Tibial artery (tissue), 4 donors: ENCODE results near the gene PRR7.

ENCODE experiments used
- DNase-seq, 2 donors: peaks; one replicate each; pipeline ENCODE4 v3.0.0-alpha.2; 2019
- H3K27ac ChIP-seq, 2 donors: fragments of 200-600 bp; sonication (generic) in 1 of 2; 1 replicate in 1 of 2; 2 replicates in 1 of 2; pipeline ENCODE4 v1.5.1; 2018 to 2019; ENCODE audit warnings: mild to moderate bottlenecking in 1 of 2
- H3K27me3 ChIP-seq, 2 donors: fragments of 200-600 bp; sonication (generic) in 1 of 2; one replicate each; pipeline versions ENCODE4 v1.5.1 to v1.6.0; 2016 to 2019
- H3K36me3 ChIP-seq, 3 donors: fragments of 200-600 bp; sonication (generic) in 2 of 3; one replicate each; pipeline ENCODE4 v1.5.1; 2016 to 2019; ENCODE audit warnings: mild to moderate bottlenecking in 2 of 3
- H3K4me1 ChIP-seq, 4 donors: fragments of 200-600 bp; sonication (generic) in 2 of 4; 1 replicate in 3 of 4; 2 replicates in 1 of 4; pipeline ENCODE4 v1.5.1; 2016 to 2019
- H3K4me3 ChIP-seq, 2 donors: fragments of 200-600 bp; sonication (generic) in 1 of 2; 1 replicate in 1 of 2; 2 replicates in 1 of 2; pipeline ENCODE4 v1.5.1; 2018 to 2019; ENCODE audit warnings: mild to moderate bottlenecking in 2 of 2
- H3K9me3 ChIP-seq, 3 donors: fragments of 200-600 bp; sonication (generic) in 1 of 3; one replicate each; pipeline ENCODE4 v1.5.1; 2016 to 2019
- intact Hi-C: fragments of 100-400 bp; cut with DNase I; formaldehyde crosslinking; loops from one replicate; pipeline ENCODE4 v1.15.0; 2023; ENCODE audit warnings: low total_unique reads
- TF ChIP-seq, protein P1 (sequence below), 2 experiments: fragments of 200-600 bp in 1 of 2; fragments of 450-650 bp in 1 of 2; IDR thresholded peaks; one replicate each; pipeline ENCODE4 v1.5.1; 2017 to 2019; ENCODE audit warnings: antibody characterized with exemption in 2 of 2, mild to moderate bottlenecking in 1 of 2, moderate library complexity in 1 of 2

The PRR7 gene

GRCh38 chr5:177489119-177489716 lies 42.6 kb downstream of the PRR7 start:
- DNase-seq, result no peak
- intact Hi-C loops, result no loop called here
- peak overlapping the region; percentile 92 to 100 for H3K27ac ChIP-seq
- H3K9me3 ChIP-seq, result no peaks in the 10 kb centered on the region
- peaks cover 66 to 84% (median 71%) of the 10 kb centered on the region in 3 donors for H3K36me3 ChIP-seq
- no peak overlapping the region for H3K4me3 ChIP-seq
- H3K27me3 ChIP-seq, result no peaks in the 10 kb centered on the region
- H3K4me1 ChIP-seq, result peaks cover 7 to 66% (median 57%) of the 10 kb centered on the region in 4 donors
- TF ChIP-seq, protein P1, sequence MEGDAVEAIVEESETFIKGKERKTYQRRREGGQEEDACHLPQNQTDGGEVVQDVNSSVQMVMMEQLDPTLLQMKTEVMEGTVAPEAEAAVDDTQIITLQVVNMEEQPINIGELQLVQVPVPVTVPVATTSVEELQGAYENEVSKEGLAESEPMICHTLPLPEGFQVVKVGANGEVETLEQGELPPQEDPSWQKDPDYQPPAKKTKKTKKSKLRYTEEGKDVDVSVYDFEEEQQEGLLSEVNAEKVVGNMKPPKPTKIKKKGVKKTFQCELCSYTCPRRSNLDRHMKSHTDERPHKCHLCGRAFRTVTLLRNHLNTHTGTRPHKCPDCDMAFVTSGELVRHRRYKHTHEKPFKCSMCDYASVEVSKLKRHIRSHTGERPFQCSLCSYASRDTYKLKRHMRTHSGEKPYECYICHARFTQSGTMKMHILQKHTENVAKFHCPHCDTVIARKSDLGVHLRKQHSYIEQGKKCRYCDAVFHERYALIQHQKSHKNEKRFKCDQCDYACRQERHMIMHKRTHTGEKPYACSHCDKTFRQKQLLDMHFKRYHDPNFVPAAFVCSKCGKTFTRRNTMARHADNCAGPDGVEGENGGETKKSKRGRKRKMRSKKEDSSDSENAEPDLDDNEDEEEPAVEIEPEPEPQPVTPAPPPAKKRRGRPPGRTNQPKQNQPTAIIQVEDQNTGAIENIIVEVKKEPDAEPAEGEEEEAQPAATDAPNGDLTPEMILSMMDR (IDR thresholded peaks at IDR 0.05), result no peak

DNA sequence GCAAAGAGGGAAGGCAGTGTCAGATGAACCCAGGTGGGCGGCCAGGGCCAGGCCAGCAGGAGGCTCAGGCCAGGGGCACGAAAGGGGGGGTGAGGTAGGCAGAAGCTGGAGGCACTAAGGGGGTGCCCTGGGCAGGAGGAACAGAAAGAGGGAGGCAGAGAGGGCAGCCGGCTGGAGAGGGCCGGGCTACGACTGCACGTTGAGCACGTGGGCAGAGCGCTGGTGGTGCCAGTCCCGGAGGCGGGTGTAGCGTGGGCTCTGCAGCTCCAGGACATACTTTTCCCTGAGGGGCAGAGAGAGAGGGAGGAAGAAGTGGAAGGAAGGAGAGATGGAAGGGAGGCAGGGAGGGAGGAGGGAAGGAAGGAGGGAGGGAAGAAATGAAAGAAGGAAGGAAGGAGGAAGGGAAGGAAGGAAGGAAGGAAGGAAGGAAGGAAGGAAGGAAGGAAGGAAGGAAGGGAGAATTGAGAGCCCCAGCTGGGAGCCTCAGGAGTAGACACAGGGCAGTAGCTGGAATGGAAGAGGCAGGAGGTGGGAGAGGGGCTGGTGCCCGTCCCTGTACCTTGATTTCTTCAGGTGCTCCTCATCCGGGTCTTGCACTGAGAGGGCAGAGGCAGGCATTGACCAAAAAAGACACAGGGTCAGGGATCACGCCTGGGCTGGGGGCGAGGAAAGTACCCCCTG lies 43.8 kb downstream of the PRR7 start:
- Histone ChIP-seq H3K4me3 (no peak overlapping the region), H3K27me3 (no peaks in the 10 kb centered on the region), H3K36me3 (peaks cover 61 to 72% (median 63%) of the 10 kb centered on the region in 3 donors), H3K4me1 (peaks cover 7 to 66% (median 62%) of the 10 kb centered on the region in 4 donors), H3K9me3 (no peaks in the 10 kb centered on the region), H3K27ac (peak overlapping the region; percentile 92 to 100)
- intact Hi-C loops, result no loop called here
- TF ChIP-seq, protein P1 (IDR thresholded peaks at IDR 0.05), result no peak
- no peak for DNase-seq

DNA sequence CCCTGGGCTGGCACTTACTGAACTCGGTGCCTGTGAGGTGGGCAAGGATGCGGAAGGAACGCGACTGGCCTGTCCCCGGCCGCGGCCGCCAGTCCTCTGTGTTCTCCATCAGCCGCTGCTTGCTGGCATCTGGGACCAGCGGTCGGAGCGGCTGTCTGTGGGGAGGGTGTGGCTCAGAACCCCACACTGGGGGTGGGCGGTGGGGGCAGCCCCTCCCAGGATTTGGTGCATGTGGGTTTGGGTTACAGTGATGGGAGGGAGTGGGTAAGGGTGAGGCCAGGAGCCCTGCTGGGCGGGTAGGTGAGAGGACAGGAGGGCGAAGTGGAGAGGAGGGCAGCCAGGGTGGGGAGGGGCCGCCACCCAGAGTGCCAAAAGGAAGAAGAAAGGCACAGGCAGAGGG lies 44.4 kb downstream of the PRR7 start:
- TF ChIP-seq, protein P1 (IDR thresholded peaks at IDR 0.05), result no peak
- H3K36me3 ChIP-seq, result peaks cover 57 to 67% (median 59%) of the 10 kb centered on the region in 3 donors
- no peaks in the 10 kb centered on the region for H3K27me3 ChIP-seq
- peak overlapping the region; percentile 92 to 100 for H3K27ac ChIP-seq
- no peaks in the 10 kb centered on the region for H3K9me3 ChIP-seq
- DNase-seq, result no peak
- peaks cover 7 to 70% (median 66%) of the 10 kb centered on the region in 4 donors for H3K4me1 ChIP-seq
- no peak overlapping the region for H3K4me3 ChIP-seq
- intact Hi-C loops, result no loop called here

GRCh38 chr5:177491429-177491945 lies 44.9 kb downstream of the PRR7 start:
- no peaks in the 10 kb centered on the region for H3K27me3 ChIP-seq
- TF ChIP-seq, protein P1 (IDR thresholded peaks at IDR 0.05), result peak; percentile 85 to 93
- intact Hi-C loops, result no loop called here
- peak overlapping the region; percentile 92 to 100 for H3K27ac ChIP-seq
- H3K36me3 ChIP-seq, result peaks cover 52 to 62% (median 58%) of the 10 kb centered on the region in 3 donors
- H3K4me1 ChIP-seq, result peaks cover 7 to 75% (median 69%) of the 10 kb centered on the region in 4 donors
- peak overlapping the region; percentile 83 to 100 for H3K4me3 ChIP-seq
- peak in 1 of 2 donors; percentile 81 for DNase-seq
- H3K9me3 ChIP-seq, result no peaks in the 10 kb centered on the region

- H3K9me3 ChIP-seq, result no peaks in the 10 kb centered on the region
- TF ChIP-seq, protein P1 (IDR thresholded peaks at IDR 0.05), result no peak
- peak overlapping the region; percentile 92 to 100 for H3K27ac ChIP-seq
- no peak for DNase-seq
- intact Hi-C loops, result loop anchor here (2.0 kb wide), 1 partner anchor 35 kb away; no protein-coding TSS in a partner anchor
- peak overlapping the region; percentile 83 to 100 for H3K4me3 ChIP-seq
- no peaks in the 10 kb centered on the region for H3K27me3 ChIP-seq
- peaks cover 50 to 55% (median 52%) of the 10 kb centered on the region in 3 donors for H3K36me3 ChIP-seq
- peaks cover 7 to 77% (median 70%) of the 10 kb centered on the region in 4 donors for H3K4me1 ChIP-seq
Measured at GRCh38 chr5:177491983-177492746, 45.6 kb downstream of the PRR7 start.
